Endothelial cell of umbilical vein (primary cell): ENCODE data around the gene INSC. TPM values are rescaled to one million over a fixed set of nuclear protein-coding genes. Genes with fewer than 3 reads are reported as not detected.

Experiments used
- BruUV-seq: library from RNA; stranded (reverse); fragments of 400-500 nt; replicated peaks from 2 replicates; lab custom pipeline; 2021; lab: Mats Ljungman, UMichigan
- CTCF ChIA-PET: fragments of 300-600, 350-600 bp; sonication (Branson Sonifier 250); formaldehyde crosslinking; loops from one replicate; lab custom pipeline; 2021; ENCODE audit warnings: antibody characterized with exemption, inconsistent platforms; lab: Charles Lee
- POLR2A ChIA-PET: fragments of 300-600, 350-600 bp; sonication (Branson Sonifier 250); formaldehyde crosslinking; loops from one replicate; lab custom pipeline; 2021; ENCODE audit warnings: antibody characterized with exemption, inconsistent platforms; lab: Charles Lee
- DNase-seq: peaks from one replicate; pipeline ENCODE4 v3.0.0-alpha.2; 2011; ENCODE audit warnings: low read depth, low spot score
- FAIRE-seq: peaks from 2 replicates; lab custom pipeline; 2011; peaks lifted over from hg19 to GRCh38; lab: Jason Lieb, UNC
- H2AFZ ChIP-seq: 2 replicates; pipeline ENCODE4 v1.6.0; 2012; ENCODE audit warnings: low read depth, low read length, control low read depth, inconsistent platforms
- H3K27ac ChIP-seq: 2 replicates; pipeline ENCODE4 v1.5.1; 2011; ENCODE audit warnings: low read depth, mild to moderate bottlenecking, control low read depth, low read length, moderate library complexity; ENCODE audit not compliant: insufficient read depth
- H3K27me3 ChIP-seq, 2 experiments: 2 replicates each; pipeline versions ENCODE4 v1.6.0 to v1.6.1; 2011; ENCODE audit warnings: low read length in 2 of 2, mixed read lengths in 1 of 2; ENCODE audit not compliant: control insufficient read depth in 2 of 2, insufficient read depth in 2 of 2
- H3K36me3 ChIP-seq, 2 experiments: 2 replicates in 1 of 2; 3 replicates in 1 of 2; pipeline ENCODE4 v1.5.1; 2011; ENCODE audit warnings: low read length in 2 of 2, mild to moderate bottlenecking in 1 of 2, moderate library complexity in 1 of 2; ENCODE audit not compliant: control insufficient read depth in 2 of 2, insufficient read depth in 2 of 2; ENCODE audit errors: extremely low read depth in 1 of 2
- H3K4me1 ChIP-seq: 3 replicates; pipeline ENCODE4 v1.5.1; 2011; ENCODE audit warnings: mild to moderate bottlenecking, low read length; ENCODE audit not compliant: control insufficient read depth, insufficient read depth; ENCODE audit errors: extremely low read depth
- H3K4me2 ChIP-seq: 2 replicates; pipeline ENCODE4 v1.6.1; 2011; ENCODE audit warnings: low read length, control low read depth, mixed read lengths; ENCODE audit not compliant: insufficient read depth
- H3K4me3 ChIP-seq, 3 experiments: fragments of 200-600 bp in 1 of 3; sonication (generic), shearing (Covaris generic) in 1 of 3; replicated peaks in 1 of 3; 2 replicates each; pipeline ENCODE4 v1.5.1; 2011 to 2016; ENCODE audit warnings: control low read depth in 3 of 3, low read length in 3 of 3, mild to moderate bottlenecking in 2 of 3, inconsistent platforms in 1 of 3, low read depth in 1 of 3, moderate library complexity in 1 of 3; ENCODE audit not compliant: insufficient read depth in 1 of 3
- H3K79me2 ChIP-seq: 2 replicates; pipeline ENCODE4 v1.6.0; 2012; ENCODE audit warnings: low read length, inconsistent platforms; ENCODE audit not compliant: control insufficient read depth, insufficient read depth
- H3K9ac ChIP-seq: replicated peaks from 2 replicates; pipeline ENCODE3; 2011; ENCODE audit warnings: low read length, control low read depth; ENCODE audit not compliant: insufficient read depth; ENCODE audit errors: extremely low read depth
- H3K9me1 ChIP-seq: replicated peaks from 3 replicates; pipeline ENCODE4 v1.6.0; 2011; ENCODE audit warnings: mild to moderate bottlenecking, low read length; ENCODE audit not compliant: control insufficient read depth, insufficient read depth; ENCODE audit errors: extremely low read depth
- H3K9me3 ChIP-seq: replicated peaks from 2 replicates; pipeline ENCODE4 v1.5.1; 2012; ENCODE audit warnings: low read length, inconsistent platforms; ENCODE audit not compliant: control insufficient read depth, insufficient read depth
- H4K20me1 ChIP-seq: replicated peaks from 2 replicates; pipeline ENCODE3; 2011; ENCODE audit warnings: mild to moderate bottlenecking, low read length; ENCODE audit not compliant: control insufficient read depth, insufficient read depth; ENCODE audit errors: extremely low read depth
- CTCF ChIP-seq, 2 donors: IDR thresholded peaks; 1 replicate in 1 of 2; 2 replicates in 1 of 2; pipeline ENCODE4 v1.5.1; 2011; ENCODE audit warnings: low read length in 2 of 2, mild to moderate bottlenecking in 2 of 2, moderate library complexity in 2 of 2, control low read depth in 1 of 2, inconsistent platforms in 1 of 2, low read depth in 1 of 2; ENCODE audit not compliant: insufficient read depth in 1 of 2; ENCODE audit errors: extremely low read depth in 1 of 2
- EZH2 ChIP-seq: IDR thresholded peaks from 2 replicates; pipeline ENCODE4 v1.6.1; 2012; ENCODE audit warnings: borderline replicate concordance, low read depth, mild to moderate bottlenecking, moderate library complexity, low read length, inconsistent platforms; ENCODE audit not compliant: severe bottlenecking
- FOS ChIP-seq: IDR thresholded peaks from 2 replicates; pipeline ENCODE4 v1.6.1; 2011; ENCODE audit warnings: mild to moderate bottlenecking, low read length, moderate library complexity, borderline replicate concordance; ENCODE audit not compliant: insufficient read depth
- GATA2 ChIP-seq: IDR thresholded peaks from 2 replicates; pipeline ENCODE4 v1.7.0; 2011; ENCODE audit warnings: low read depth, mild to moderate bottlenecking, moderate library complexity, mixed read lengths, low read length; ENCODE audit not compliant: insufficient read length, insufficient read depth
- JUN ChIP-seq: IDR thresholded peaks from 2 replicates; pipeline ENCODE4 v1.6.1; 2011; ENCODE audit warnings: borderline replicate concordance, low read depth; ENCODE audit not compliant: insufficient read length, insufficient read depth
- MAX ChIP-seq: IDR thresholded peaks from 2 replicates; pipeline ENCODE4 v1.6.1; 2011; ENCODE audit not compliant: insufficient read depth, insufficient read length
- MYC ChIP-seq: IDR thresholded peaks from one replicate; pipeline ENCODE4 v1.6.1; 2011; ENCODE audit warnings: mild to moderate bottlenecking, low read depth, low read length
- POLR2A ChIP-seq: IDR thresholded peaks from 2 replicates; pipeline ENCODE4 v1.6.1; 2012; ENCODE audit warnings: low read depth, mild to moderate bottlenecking, control low read depth, low read length
- POLR2AphosphoS5 ChIP-seq: IDR thresholded peaks from 2 replicates; pipeline ENCODE4 v1.6.1; 2012; ENCODE audit warnings: low read depth, mild to moderate bottlenecking, control low read depth, low read length, moderate library complexity; ENCODE audit not compliant: insufficient read depth
- dilution Hi-C: fragments of 300-500 bp; cut with MboI; formaldehyde crosslinking; loops from one replicate; pipeline ENCODE4 v1.15.0; 2019; ENCODE audit warnings: low sequenced_read_pairs; ENCODE audit not compliant: extremely low pct_ligation_motif_present
- intact Hi-C: fragments of 100-400 bp; cut with micrococcal nuclease; formaldehyde crosslinking; loops from one replicate; pipeline ENCODE4 v1.10.0; 2022
- polyA plus RNA-seq, 4 experiments: library from polyadenylated mRNA; depleted of rRNA in 3 of 4; stranded (reverse) in 3 of 4; unstranded in 1 of 4; fragments of >200 nt; gene quantifications; 2 replicates each; pipeline versions ENCODE4 v1.2.1 to v1.2.3, GENCODE V29; 2011 to 2012; ENCODE audit warnings: missing spikeins in 1 of 4
- total RNA-seq: library from RNA; stranded (reverse); gene quantifications from 2 replicates; pipeline ENCODE4 v1.2.3, GENCODE V29; 2021

Gene INSC
- total and polyA plus RNA-seq, 2 donors (not counting 3 experiments of a cell fraction or from before 2014, with no cell fraction given) = not detected

- no TSS peak for BruUV-seq
- no peak overlapping the region for H3K9ac ChIP-seq
- no peak for DNase-seq
- FAIRE-seq = no peak
- intact Hi-C loops (no loop called here), dilution Hi-C loops (no loop called here)
- no peaks in the 10 kb centered on the region for H3K36me3 ChIP-seq
- H3K4me3 ChIP-seq = no peak overlapping the region
- H4K20me1 ChIP-seq = no peaks in the 10 kb centered on the region
- no peak overlapping the region for H3K27ac ChIP-seq
- H3K4me2 ChIP-seq = no peak overlapping the region
- ChIA-PET POLR2A (no interaction called here), CTCF (interaction anchor here (1.4 kb wide), 1 partner anchor 27 kb away, joined by 3 read pairs; no protein-coding TSS in a partner anchor)
- no peaks in the 10 kb centered on the region for H3K9me1 ChIP-seq
- H3K9me3 ChIP-seq = no peaks in the 10 kb centered on the region
- H3K79me2 ChIP-seq = no peaks in the 10 kb centered on the region
- H2AFZ ChIP-seq = no peak overlapping the region
- no peaks in the 10 kb centered on the region for H3K4me1 ChIP-seq
- no peak for TF ChIP-seq POLR2A
- no peak for TF ChIP-seq CTCF (IDR thresholded peaks at IDR 0.05; ENCODE audit: extremely low read depth in 1 of 2, insufficient read depth in 1 of 2, low read depth in 1 of 2, low read length in 2 of 2)
- TF ChIP-seq GATA2 = no peak
- no peak for TF ChIP-seq FOS
- TF ChIP-seq POLR2AphosphoS5 = no peak
- no peak for TF ChIP-seq MAX
- TF ChIP-seq MYC = no peak
- TF ChIP-seq JUN = no peak
- TF ChIP-seq EZH2 = no peak
- H3K27me3 ChIP-seq = no peaks in the 10 kb centered on the region
These were observed 12.6 kb downstream of the INSC start for GRCh38 chr11:15127341-15127740.
